Breast epithelium (tissue), 4 donors: Measurements from ENCODE around the gene FAM81A. TPM values are rescaled to one million over a fixed set of nuclear protein-coding genes. Genes with fewer than 3 reads are reported as not detected.

Source experiments
- DNase-seq, 2 donors: peaks; one replicate each; pipeline ENCODE4 v3.0.0-alpha.2; 2019; ENCODE audit warnings: low spot score in 2 of 2
- H3K27ac ChIP-seq, 2 donors: fragments of 200-600 bp; sonication (generic) in 1 of 2; one replicate each; pipeline ENCODE4 v1.5.1; 2016 to 2019; ENCODE audit warnings: mild to moderate bottlenecking in 1 of 2
- H3K27me3 ChIP-seq, 2 donors: fragments of 200-600 bp; sonication (generic) in 1 of 2; one replicate each; pipeline versions ENCODE4 v1.5.1 to v1.6.0; 2017 to 2019; ENCODE audit warnings: control low read depth in 1 of 2, mild to moderate bottlenecking in 1 of 2
- H3K36me3 ChIP-seq: fragments of 200-600 bp; one replicate; pipeline ENCODE4 v1.5.1; 2019
- H3K4me1 ChIP-seq, 2 donors: fragments of 200-600 bp; sonication (generic); one replicate each; pipeline ENCODE4 v1.5.1; 2016 to 2019; ENCODE audit warnings: control low read depth in 1 of 2
- H3K4me3 ChIP-seq, 3 donors: fragments of 200-600 bp; sonication (generic); 1 replicate in 2 of 3; 2 replicates in 1 of 3; pipeline ENCODE4 v1.5.1; 2016 to 2019; ENCODE audit warnings: mild to moderate bottlenecking in 3 of 3, moderate library complexity in 2 of 3
- H3K9me3 ChIP-seq, 2 donors: fragments of 200-600 bp; sonication (generic) in 1 of 2; one replicate each; pipeline ENCODE4 v1.5.1; 2016 to 2019; ENCODE audit warnings: control low read depth in 1 of 2
- POLR2A ChIP-seq: fragments of 450-650 bp; IDR thresholded peaks from one replicate; pipeline ENCODE4 v1.6.1; 2016; ENCODE audit warnings: antibody characterized with exemption, mild to moderate bottlenecking, moderate library complexity
- POLR2AphosphoS5 ChIP-seq, 3 donors: sonication (generic); formaldehyde crosslinking; IDR thresholded peaks; one replicate each; pipeline ENCODE4 v1.6.1; 2017; ENCODE audit warnings: antibody characterized with exemption in 3 of 3
- intact Hi-C: fragments of 100-400 bp; cut with DNase I; formaldehyde crosslinking; loops from one replicate; pipeline ENCODE4 v1.15.1; 2023; ENCODE audit warnings: low total_unique reads
- total RNA-seq, 3 donors: library from RNA; depleted of rRNA; stranded (reverse); fragments of >200 nt; gene quantifications; one replicate each; pipeline ENCODE4 v1.1.0, GENCODE V29; 2016
- TF ChIP-seq, protein P1 (sequence below), 3 donors: fragments of 450-650 bp; IDR thresholded peaks; one replicate each; pipeline ENCODE4 v1.5.1; 2016 to 2017; ENCODE audit warnings: antibody characterized with exemption in 3 of 3, mild to moderate bottlenecking in 3 of 3, moderate library complexity in 3 of 3

Gene FAM81A
- total RNA-seq, 3 donors from 2014 or later = 1.2 to 2.3 TPM; not detected in 1

- Histone ChIP-seq H3K4me3 (no peak overlapping the region), H3K36me3 (no peaks in the 10 kb centered on the region), H3K27me3 (no peaks in the 10 kb centered on the region), H3K4me1 (no peaks in the 10 kb centered on the region), H3K27ac (no peak overlapping the region), H3K9me3 (no peaks in the 10 kb centered on the region)
- no peak for TF ChIP-seq POLR2AphosphoS5 (IDR thresholded peaks at IDR 0.05)
- no peak for TF ChIP-seq POLR2A
- TF ChIP-seq, protein P1, sequence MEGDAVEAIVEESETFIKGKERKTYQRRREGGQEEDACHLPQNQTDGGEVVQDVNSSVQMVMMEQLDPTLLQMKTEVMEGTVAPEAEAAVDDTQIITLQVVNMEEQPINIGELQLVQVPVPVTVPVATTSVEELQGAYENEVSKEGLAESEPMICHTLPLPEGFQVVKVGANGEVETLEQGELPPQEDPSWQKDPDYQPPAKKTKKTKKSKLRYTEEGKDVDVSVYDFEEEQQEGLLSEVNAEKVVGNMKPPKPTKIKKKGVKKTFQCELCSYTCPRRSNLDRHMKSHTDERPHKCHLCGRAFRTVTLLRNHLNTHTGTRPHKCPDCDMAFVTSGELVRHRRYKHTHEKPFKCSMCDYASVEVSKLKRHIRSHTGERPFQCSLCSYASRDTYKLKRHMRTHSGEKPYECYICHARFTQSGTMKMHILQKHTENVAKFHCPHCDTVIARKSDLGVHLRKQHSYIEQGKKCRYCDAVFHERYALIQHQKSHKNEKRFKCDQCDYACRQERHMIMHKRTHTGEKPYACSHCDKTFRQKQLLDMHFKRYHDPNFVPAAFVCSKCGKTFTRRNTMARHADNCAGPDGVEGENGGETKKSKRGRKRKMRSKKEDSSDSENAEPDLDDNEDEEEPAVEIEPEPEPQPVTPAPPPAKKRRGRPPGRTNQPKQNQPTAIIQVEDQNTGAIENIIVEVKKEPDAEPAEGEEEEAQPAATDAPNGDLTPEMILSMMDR (IDR thresholded peaks at IDR 0.05) = no peak
- DNase-seq = no peak
- intact Hi-C loops = no loop called here
These were observed 6.3 kb downstream of the FAM81A start for GRCh38 chr15:59444081-59444835.

GRCh38 chr15:59444980-59445545 is 7.1 kb downstream of the FAM81A start:
- intact Hi-C loops = no loop called here
- no peaks in the 10 kb centered on the region for H3K9me3 ChIP-seq
- H3K4me3 ChIP-seq = peak overlapping the region in 2 of 3 donors; percentile 15 to 33
- no peaks in the 10 kb centered on the region for H3K27me3 ChIP-seq
- DNase-seq = no peak
- no peak for TF ChIP-seq POLR2AphosphoS5 (IDR thresholded peaks at IDR 0.05)
- H3K36me3 ChIP-seq = no peaks in the 10 kb centered on the region
- no peaks in the 10 kb centered on the region for H3K4me1 ChIP-seq
- H3K27ac ChIP-seq = peak overlapping the region in 1 of 2 donors; percentile 12

- Histone ChIP-seq H3K27me3 (no peaks in the 10 kb centered on the region), H3K4me1 (no peaks in the 10 kb centered on the region), H3K4me3 (no peak overlapping the region), H3K9me3 (no peaks in the 10 kb centered on the region), H3K36me3 (no peaks in the 10 kb centered on the region), H3K27ac (no peak overlapping the region)
- no peak for TF ChIP-seq POLR2AphosphoS5 (IDR thresholded peaks at IDR 0.05)
- no peak for TF ChIP-seq POLR2A
- TF ChIP-seq, protein P1 (IDR thresholded peaks at IDR 0.05) = no peak
- intact Hi-C loops = no loop called here
- no peak for DNase-seq
These were observed 8.4 kb downstream of the FAM81A start for GRCh38 chr15:59446232-59446957.

- Histone ChIP-seq H3K9me3 (no peaks in the 10 kb centered on the region), H3K4me3 (no peak overlapping the region), H3K27ac (no peak overlapping the region), H3K27me3 (no peaks in the 10 kb centered on the region), H3K4me1 (no peaks in the 10 kb centered on the region), H3K36me3 (no peaks in the 10 kb centered on the region)
- no peak for DNase-seq
- no peak for TF ChIP-seq POLR2A
- intact Hi-C loops = no loop called here
These were observed 9.4 kb downstream of the FAM81A start for GRCh38 chr15:59447367-59447766.

GRCh38 chr15:59448871-59449270 is 10.9 kb downstream of the FAM81A start:
- no peak for TF ChIP-seq POLR2A
- TF ChIP-seq POLR2AphosphoS5 (IDR thresholded peaks at IDR 0.05) = no peak
- TF ChIP-seq, protein P1 (IDR thresholded peaks at IDR 0.05) = no peak
- H3K9me3 ChIP-seq = no peaks in the 10 kb centered on the region
- H3K4me1 ChIP-seq = no peaks in the 10 kb centered on the region
- H3K36me3 ChIP-seq = no peaks in the 10 kb centered on the region
- H3K4me3 ChIP-seq = no peak overlapping the region
- H3K27me3 ChIP-seq = no peaks in the 10 kb centered on the region
- H3K27ac ChIP-seq = no peak overlapping the region
- intact Hi-C loops = no loop called here
- DNase-seq = no peak
